Measurements from ENCODE around the gene SYCP2.

DNA sequence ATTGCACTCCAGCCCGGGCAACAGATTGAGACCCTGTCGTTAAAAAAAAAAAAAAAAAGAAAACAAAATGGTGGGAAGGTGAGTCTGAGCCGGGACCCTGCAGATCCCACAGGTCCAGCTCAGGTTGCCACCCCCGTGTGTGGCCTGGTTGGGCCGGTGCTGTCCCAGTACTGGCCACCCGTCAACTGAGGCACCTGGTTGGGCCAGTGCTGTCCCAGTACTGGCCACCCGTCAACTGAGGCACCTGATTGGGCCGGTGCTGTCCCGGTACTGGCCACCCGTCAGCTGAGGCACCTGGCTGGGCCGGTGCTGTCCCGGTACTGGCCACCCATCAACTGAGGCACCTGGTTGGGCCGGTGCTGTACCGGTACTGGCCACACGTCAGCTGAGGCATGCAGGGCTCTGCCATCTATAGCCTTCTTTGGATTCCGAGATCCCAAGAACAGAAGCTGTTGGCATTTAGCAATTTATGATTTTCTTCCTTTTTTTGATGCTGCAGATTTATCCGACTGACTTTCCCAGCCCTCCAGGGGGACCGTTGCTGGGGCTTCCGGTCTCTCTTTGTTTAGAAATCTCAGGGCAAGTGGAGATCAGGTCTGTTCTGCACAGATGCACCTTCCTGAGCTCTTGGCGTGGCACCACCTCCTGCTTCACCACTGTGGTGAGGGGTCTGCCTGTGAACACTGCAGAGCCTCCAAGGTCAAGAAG is 113.8 kb downstream of the SYCP2 start:
- TF ChIP-seq, protein P1, sequence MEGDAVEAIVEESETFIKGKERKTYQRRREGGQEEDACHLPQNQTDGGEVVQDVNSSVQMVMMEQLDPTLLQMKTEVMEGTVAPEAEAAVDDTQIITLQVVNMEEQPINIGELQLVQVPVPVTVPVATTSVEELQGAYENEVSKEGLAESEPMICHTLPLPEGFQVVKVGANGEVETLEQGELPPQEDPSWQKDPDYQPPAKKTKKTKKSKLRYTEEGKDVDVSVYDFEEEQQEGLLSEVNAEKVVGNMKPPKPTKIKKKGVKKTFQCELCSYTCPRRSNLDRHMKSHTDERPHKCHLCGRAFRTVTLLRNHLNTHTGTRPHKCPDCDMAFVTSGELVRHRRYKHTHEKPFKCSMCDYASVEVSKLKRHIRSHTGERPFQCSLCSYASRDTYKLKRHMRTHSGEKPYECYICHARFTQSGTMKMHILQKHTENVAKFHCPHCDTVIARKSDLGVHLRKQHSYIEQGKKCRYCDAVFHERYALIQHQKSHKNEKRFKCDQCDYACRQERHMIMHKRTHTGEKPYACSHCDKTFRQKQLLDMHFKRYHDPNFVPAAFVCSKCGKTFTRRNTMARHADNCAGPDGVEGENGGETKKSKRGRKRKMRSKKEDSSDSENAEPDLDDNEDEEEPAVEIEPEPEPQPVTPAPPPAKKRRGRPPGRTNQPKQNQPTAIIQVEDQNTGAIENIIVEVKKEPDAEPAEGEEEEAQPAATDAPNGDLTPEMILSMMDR (IDR thresholded peaks at IDR 0.05), result no peak
- TF ChIP-seq POLR2A (IDR thresholded peaks at IDR 0.05), result no peak

Data from heart left ventricle (tissue), 13 donors.